GM21390 (cell line): ENCODE measurements around the gene IRF2BPL.

Experiments used
- ATAC-seq: cut with Tn5 transposase; IDR thresholded peaks from one replicate; pipeline ENCODE4 v1.9.1; 2021; ENCODE audit not compliant: unreplicated experiment

The IRF2BPL gene

DNA sequence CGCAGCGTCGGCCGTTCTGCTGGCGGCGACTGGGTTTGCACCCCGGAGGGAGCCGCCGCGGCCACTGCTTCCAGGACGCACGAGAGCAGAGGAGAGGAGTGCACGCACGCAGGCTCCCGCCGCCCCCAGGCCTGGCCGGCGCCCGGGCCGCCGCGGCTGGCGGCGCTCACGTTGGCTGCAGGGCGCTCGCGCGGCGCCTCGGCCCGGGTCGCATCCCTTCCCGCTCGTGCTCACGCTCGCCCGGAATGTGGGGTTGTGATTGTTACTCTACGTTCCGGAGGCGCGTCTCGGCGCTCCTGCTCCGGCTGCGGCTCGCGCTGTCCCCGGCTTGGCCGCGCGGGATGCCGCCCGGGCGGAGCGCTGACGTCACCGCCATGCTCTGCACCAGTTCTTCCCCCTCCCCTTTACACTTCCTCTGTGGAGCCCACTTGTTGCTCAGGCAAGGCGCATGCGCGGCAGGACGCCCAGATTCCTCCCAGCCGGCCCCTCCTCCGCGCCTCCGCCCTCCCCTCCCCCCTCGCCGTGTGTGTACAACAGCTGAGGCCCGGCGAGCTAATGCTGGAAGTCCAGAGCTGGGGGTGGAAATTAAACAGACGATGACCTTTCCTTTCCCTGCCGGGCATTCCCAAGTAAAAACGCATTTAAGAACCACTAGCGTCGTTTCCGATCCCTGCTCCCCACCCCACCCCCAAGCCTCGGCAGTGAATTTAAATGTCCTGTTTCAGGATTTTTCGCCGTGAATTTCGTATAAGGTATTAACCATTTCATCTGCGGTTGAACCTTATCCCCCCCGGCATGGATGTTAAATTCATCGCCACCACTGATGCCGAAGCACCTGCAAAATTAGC is at the start of gene IRF2BPL:
Gene IRF2BPL, minus strand, starts transcription at position 325 of the 848 bp plus-strand sequence. CDS start 916 bp downstream, outside the sequence.
- ATAC-seq = peak; percentile 71

DNA sequence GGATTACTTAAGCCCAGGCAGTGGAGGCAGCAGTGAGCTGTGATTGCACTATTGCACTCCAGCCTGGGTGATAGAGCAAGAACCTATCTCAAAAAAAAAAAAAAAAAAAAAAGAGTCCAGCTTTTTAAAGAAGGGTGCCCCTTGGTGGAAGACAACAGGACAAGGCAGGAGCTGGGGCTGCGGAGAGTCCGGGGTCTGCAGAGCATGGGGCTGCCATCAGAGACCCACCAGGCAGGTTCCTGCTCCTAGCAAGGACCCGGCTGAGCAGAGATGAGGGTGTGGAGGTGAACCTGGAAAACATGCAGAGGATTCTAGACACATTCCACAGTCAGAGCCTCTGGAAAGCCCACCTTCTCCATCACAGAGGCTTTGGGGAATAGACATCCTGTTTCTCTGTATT is 48.5 kb upstream of the IRF2BPL start:
- ATAC-seq = no peak

DNA sequence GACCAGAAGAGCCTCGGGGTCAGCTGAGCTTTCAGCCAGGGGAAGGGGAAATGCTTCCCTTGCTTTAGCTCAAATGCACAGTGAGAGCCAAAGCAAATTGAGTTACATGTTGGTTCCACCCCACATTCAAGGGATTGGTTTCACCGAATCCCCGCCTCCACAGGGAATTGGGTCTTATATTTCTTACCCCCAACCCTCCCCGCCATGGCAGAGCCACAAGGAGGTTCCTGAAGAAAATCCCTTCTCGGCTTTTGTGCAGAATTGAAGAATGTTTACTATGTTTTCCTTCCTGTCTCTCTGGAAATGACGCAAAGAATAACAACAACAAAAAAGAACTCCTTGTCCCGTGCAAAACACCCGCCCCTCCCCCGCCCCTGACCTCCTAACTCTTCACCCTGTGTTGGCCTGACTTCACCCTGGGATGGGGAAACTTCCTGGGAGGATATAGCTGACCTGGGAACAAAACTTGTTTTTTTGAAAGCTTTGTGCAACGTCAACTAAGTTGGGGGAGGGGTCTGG is 47.7 kb upstream of the IRF2BPL start:
- no peak for ATAC-seq

GRCh38 chr14:77074969-77075368 is 46.5 kb upstream of the IRF2BPL start:
- ATAC-seq = no peak

- no peak for ATAC-seq
Measured at GRCh38 chr14:77071938-77072388, 43.5 kb upstream of the IRF2BPL start.

DNA sequence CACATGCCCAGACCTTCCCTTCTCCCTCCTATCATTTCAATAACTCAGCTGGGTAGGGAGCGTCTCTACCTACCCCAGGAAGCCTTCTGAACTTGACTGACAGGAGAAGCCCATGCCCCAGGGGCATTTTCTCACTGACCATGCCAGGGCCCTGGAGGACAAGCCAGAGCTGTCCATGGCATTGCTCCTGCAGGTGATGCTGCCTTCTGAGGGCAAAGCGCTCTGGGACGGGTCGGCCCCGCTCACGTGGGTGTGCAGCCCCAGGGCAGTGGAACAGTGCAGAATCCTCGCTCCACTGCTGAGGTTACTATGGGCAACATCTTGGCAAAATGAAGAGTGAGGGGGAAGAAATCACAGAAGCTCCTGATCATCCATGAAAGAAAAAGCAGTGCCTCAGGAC is 41.0 kb upstream of the IRF2BPL start:
- no peak for ATAC-seq

GRCh38 chr14:77068517-77069200 is 40.2 kb upstream of the IRF2BPL start:
- no peak for ATAC-seq

DNA sequence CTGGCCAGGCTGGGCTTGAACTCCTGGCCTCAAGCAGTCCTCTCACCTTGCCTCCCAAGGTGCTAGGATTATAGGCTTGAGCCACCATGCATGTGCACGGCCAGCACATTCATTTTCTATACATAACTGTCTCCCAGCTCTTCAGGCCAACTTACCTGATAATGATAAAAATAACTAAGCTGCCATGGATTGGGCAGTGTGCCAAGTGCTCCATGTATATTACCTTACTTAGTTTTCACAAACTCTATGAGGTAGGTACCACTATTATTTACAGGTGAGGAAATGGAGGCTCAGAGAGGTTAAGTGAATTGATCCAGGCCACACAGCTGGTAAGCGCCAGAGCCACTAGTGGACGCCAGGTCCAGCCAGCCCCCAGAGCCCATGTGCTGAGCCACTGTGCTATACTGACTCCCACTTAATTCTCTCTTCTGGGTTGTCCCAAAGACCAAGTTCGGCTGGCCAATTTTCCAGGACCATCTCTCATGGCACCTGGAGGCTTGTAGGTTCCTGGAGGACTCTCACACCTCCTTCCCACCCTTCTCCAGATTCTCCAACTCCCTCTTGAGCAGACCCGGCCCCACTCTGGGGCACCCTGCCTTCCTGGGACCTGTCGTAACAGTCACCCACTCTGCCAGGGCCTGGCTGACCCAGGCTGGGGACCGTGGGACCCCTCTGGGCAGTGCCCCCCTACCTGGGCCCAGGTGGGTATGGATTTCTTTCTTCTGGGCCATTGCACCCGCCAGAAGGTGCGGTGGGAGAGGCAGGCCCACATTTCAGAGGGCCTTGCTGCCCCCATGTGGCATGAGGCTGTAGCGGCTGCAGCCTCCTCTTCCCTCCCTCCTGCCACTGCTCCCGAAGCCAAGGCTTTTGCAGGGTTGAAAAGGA is 39.4 kb upstream of the IRF2BPL start:
- ATAC-seq = no peak

DNA sequence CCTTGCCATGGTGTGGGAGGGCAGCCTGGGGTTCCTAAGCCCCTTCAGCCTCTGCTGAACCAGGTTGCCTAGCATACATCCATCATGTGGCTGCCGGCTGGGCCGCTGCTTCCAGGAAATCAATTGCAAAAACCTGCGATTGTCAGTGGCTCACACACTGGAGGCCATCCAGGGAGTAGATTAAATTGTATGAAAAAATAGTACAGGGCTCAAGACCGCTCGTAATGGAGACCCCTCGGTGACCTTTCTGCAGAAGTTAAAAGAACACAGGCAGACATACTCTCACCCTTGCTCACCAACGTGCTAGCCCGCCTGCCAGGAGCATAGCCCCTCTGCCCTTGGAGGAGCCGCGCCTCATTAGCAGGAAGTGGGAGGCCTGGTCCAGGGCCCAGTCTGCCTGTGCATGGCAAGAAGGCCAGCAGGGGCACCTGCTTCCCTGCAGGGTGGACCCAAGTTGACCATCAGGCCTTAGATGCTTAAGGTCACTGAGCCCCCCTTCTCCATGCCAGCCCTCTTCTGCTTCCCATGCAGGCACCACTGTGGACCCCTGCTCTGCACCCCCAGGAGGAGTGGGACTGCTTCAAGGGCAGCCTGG is 38.2 kb upstream of the IRF2BPL start:
- no peak for ATAC-seq

GRCh38 chr14:77065851-77066577 is 37.5 kb upstream of the IRF2BPL start:
- ATAC-seq = no peak

- ATAC-seq = no peak
Measured at GRCh38 chr14:77064521-77065178, 36.1 kb upstream of the IRF2BPL start.

DNA sequence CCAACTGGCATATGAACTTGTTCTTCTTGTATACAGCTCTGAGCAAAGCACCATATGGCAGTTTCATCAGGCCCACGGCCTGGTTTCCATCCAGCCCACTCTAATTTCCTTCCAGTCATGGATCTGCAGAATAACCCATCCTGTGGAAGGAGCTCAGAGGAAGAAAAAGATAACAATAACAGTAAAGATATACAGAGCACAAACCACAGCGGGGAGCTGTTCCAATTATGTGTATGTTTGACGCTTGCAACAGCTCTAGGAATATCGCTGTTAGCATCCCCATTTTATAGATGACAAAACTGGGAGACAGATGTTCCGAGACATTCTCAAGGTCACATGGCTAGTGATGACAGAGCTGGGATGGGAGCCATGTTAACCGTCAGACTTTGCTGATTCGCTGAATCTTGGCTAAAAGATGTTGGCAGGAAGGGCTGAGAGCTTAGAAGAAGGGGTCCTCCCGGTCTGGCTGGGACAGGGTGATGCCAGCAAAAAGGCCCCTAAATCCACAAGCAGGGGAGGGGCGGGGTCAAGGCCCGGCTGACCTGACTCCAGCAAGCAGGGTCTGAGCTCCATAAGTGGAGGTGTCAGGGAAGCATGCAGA is 35.2 kb upstream of the IRF2BPL start:
- no peak for ATAC-seq

GRCh38 chr14:77062261-77062660 is 33.8 kb upstream of the IRF2BPL start:
- ATAC-seq = no peak

GRCh38 chr14:77061630-77062257 is 33.2 kb upstream of the IRF2BPL start:
- no peak for ATAC-seq

- ATAC-seq = no peak
Measured at GRCh38 chr14:77059276-77059915, 30.9 kb upstream of the IRF2BPL start.

GRCh38 chr14:77058785-77059184 is 30.3 kb upstream of the IRF2BPL start:
- ATAC-seq = no peak

DNA sequence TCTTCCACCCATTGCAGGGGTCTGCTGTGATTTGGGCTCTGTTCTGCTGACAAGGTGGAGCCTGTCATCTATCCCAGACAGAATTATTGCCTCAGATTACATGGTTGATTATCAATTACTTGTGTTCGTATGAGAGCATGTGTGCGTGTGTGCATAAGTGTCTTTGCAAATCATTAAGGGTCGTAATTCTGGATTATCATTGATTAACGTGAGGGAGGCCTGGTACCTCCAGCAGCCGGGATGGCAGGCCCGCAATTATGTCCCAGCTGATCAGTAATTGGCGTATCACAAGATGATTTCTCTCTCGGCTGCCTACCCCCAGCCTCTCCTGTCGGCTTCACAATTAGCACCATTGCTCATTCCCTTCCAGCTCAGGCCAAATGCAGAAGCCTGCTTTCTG is 29.6 kb upstream of the IRF2BPL start:
- no peak for ATAC-seq

GRCh38 chr14:77055981-77056380 is 27.5 kb upstream of the IRF2BPL start:
- ATAC-seq = no peak
